ENCODE measurements around the gene TCF4.

The TCF4 gene

GRCh38 chr18:55500316-55501086 is 87.5 kb downstream of the TCF4 start:
- TF ChIP-seq CTCF (IDR thresholded peaks at IDR 0.05): no peak

- TF ChIP-seq CTCF (IDR thresholded peaks at IDR 0.05): no peak
Measured at GRCh38 chr18:55499526-55499925, 88.5 kb downstream of the TCF4 start.

GRCh38 chr18:55497825-55498403 is 90.1 kb downstream of the TCF4 start:
- no peak for TF ChIP-seq CTCF (IDR thresholded peaks at IDR 0.05)

- TF ChIP-seq CTCF (IDR thresholded peaks at IDR 0.05): no peak
Measured at GRCh38 chr18:55494899-55495298, 93.1 kb downstream of the TCF4 start.

- no peak for TF ChIP-seq CTCF (IDR thresholded peaks at IDR 0.05)
Measured at GRCh38 chr18:55494441-55494840, 93.6 kb downstream of the TCF4 start.

- TF ChIP-seq CTCF (IDR thresholded peaks at IDR 0.05): no peak
Measured at GRCh38 chr18:55491616-55492015, 96.4 kb downstream of the TCF4 start.

GRCh38 chr18:55489034-55489986 is 98.7 kb downstream of the TCF4 start:
- no peak for TF ChIP-seq CTCF (IDR thresholded peaks at IDR 0.05)

All from LNCAP (cell line).